Astrocyte of the cerebellum (primary cell): ENCODE measurements around the gene KRT35.
"Not testable (repeated sequence)": the region's sequence is repeated elsewhere in the genome, so short reads cannot be mapped to it uniquely, and the experiment has no call there.

Experiments
- DNase-seq: peaks from one replicate; pipeline ENCODE4 v3.0.0-alpha.2; 2011; ENCODE audit warnings: low read depth
- H3K4me3 ChIP-seq: 2 replicates; pipeline ENCODE4 v1.5.1; 2011; ENCODE audit warnings: mild to moderate bottlenecking, low read depth, low read length, moderate library complexity
- CTCF ChIP-seq: IDR thresholded peaks from 2 replicates; pipeline ENCODE4 v1.5.1; 2012; ENCODE audit warnings: low read length, low read depth, moderate library complexity, mild to moderate bottlenecking; ENCODE audit errors: missing control alignments
- in situ Hi-C: cut with HindIII; loops from 2 replicates; pipeline ENCODE4 v1.10.0; 2017; ENCODE audit warnings: low sequenced_read_pairs

Gene KRT35

DNA sequence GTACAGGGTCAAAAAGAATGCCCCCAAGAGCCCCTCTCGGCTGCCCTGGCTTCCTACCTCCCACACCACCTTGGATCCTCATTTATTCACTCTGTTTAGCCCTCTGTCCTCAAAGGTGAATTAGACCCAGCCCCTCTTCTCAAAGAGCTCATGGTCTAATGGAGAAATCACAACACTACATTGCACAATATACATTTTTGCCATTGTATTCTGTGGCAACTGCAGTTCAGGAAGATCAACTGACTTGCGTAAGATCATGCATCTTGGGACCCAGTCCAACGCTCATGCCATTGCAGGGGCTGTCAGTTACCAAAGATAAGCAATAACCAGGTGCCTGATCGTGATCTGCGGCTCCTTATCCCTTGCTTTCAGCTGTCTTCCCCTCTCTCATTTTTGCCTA, 41.6 kb downstream of the KRT35 start:
- in situ Hi-C loops: no loop called here
- DNase-seq: no peak
- no peak for TF ChIP-seq CTCF
- no peak overlapping the region for H3K4me3 ChIP-seq

GRCh38 chr17:41437769-41438168, 43.2 kb downstream of the KRT35 start:
- TF ChIP-seq CTCF: no peak
- no peak overlapping the region for H3K4me3 ChIP-seq
- in situ Hi-C loops: no loop called here
- no peak for DNase-seq

DNA sequence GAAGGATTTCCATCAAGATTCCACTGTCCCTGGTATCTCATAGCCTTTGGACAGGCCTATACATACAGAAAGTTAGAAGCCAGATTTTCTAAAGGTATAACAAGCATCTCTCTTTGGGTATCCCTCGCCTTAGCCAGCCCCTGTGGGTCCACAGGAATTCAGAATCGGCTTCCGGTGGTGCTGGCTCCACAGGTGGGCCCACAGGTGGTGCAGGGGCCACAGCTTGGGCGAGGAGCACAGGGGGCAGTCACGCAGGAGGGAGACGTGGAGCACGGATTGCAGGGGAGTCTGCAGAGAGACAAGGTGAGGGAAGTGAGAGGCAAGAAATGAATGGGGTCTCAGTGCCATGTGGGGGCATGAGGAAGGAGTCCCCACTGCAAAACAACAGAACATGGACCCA, 43.7 kb downstream of the KRT35 start:
- in situ Hi-C loops: no loop called here
- H3K4me3 ChIP-seq: no peak overlapping the region
- DNase-seq: no peak
- no peak for TF ChIP-seq CTCF

GRCh38 chr17:41434415-41434814, 46.5 kb downstream of the KRT35 start:
- no peak for TF ChIP-seq CTCF
- DNase-seq: no peak
- in situ Hi-C loops: no loop called here

DNA sequence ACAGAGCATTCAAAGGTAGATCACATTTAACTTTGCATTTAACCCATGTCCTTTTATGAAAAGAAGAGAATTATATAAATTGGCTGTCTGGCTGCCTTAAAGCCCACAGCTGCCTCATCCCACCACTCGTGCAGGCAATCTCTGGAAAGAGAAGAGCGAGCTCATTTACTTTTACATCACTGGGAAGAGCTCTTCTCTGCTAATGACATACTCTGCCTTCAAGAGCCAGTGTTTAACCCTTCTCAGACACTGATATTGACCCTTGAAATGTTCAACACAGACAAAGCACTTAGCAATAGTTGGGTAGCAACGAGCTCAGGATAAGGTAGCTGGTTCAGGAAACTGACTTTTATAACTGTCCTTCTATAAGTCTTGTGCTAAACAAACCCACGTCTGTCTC, 46.9 kb downstream of the KRT35 start:
- TF ChIP-seq CTCF: no peak
- no peak for DNase-seq
- in situ Hi-C loops: no loop called here
- no peak overlapping the region for H3K4me3 ChIP-seq

More at GRCh38 chr17:41434415-41434814, 46.5 kb downstream of the KRT35 start:
- H3K4me3 ChIP-seq: no peak overlapping the region

- no peak for DNase-seq
- in situ Hi-C loops: no loop called here
- TF ChIP-seq CTCF: no peak
- no peak overlapping the region for H3K4me3 ChIP-seq
Observed at GRCh38 chr17:41433586-41433985, 47.4 kb downstream of the KRT35 start.

DNA sequence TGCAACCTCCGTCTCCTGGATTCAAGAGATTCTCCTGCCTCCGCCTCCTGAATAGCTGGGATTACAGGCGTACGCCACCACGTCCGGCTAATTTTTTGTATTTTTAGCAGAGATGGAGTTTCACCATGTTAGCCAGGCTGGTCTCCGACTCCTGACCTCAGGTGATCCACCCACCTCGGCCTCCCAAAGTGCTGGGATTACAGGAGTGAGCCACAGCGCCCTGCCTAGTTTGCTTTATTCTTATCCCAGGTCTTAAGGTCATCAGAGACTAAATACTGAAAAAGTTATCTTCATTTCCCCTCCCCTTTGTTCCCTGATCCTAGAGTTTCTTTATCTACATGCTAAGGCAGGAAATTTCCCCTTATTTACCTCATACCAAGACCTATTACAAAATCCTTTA, 50.6 kb downstream of the KRT35 start:
- DNase-seq, H3K4me3 ChIP-seq, in situ Hi-C loops: not testable (repeated sequence)
